NCI-H2227 (cell line): ENCODE data around the gene MAPKAP1.
"Not testable (repeated sequence)": the region's sequence is repeated elsewhere in the genome, so short reads cannot be mapped to it uniquely, and the experiment has no call there.

Experiments used
- DNase-seq: peaks from one replicate; lab custom pipeline; 2025; ENCODE audit not compliant: unreplicated experiment; lab: John Stamatoyannopoulos, UW

MAPKAP1 gene

DNA sequence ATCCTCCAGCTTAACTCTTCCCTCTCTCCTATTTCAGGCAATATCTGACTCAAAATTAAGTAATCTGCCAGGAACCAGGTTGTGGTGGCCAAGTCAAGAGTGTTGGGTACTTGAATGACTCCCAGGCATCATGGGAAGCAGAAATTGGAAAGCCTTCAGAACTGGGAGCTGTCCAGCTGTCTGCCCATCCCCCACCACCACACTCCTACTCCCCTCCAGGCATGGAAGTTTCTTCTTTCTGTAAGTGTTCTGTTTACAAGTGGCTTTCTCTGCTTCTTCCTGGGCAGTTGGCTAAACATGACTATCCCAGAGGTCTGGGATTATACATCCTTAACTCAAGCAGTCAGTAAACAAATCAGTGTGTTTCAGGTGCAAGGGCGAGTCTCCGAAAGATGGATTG is 25.6 kb upstream of the MAPKAP1 start:
- DNase-seq: no peak

DNA sequence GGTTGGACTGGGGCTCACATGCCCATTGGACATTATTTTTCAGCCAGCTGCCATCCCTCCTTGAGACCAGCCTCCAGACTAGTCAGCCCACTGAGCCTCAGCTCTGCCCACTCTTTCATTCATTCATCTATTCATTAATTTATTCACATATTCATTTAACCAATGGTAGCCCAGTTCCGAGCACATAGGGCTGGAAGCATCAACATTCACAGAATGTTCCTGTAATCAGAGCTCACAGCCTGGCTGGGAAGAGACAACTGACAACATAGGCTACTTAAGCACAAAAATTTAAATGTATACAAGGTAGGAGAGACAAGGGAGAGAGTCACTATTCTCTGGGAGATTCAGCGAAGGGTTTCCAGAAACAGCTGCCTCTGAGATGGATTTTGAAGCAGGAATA is 23.2 kb upstream of the MAPKAP1 start:
- DNase-seq: no peak

DNA sequence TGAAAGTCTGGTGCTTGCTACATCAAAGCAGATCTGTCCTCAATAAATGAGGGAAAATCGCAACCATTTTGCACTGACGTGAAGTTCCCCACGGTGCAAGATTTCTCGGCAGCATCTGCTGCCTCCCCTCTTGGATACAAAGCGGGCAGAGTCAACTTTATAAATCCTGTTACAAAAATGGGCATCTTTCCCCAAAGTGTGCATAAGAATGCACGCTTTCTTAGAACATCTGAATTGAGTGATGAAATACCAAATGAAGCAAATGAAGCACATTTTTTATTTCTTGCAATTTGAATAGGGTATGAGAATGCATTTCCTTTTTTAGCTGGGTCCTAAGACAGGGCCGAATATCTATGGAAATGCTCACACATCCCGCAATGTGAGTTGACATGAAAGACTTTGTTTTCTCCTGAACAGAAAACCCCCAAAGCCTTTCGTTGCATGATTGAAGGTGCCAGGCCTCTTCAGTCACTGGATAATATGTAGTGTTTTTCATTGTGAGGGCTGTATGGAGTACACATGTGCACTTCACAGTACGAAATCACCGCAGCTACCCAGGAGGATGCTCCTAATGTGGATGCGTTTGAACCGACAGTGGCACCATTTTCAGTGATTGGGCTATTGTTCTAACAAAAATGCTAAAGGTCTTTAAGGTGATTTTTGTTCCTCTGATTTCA is 19.6 kb upstream of the MAPKAP1 start:
- no peak for DNase-seq

DNA sequence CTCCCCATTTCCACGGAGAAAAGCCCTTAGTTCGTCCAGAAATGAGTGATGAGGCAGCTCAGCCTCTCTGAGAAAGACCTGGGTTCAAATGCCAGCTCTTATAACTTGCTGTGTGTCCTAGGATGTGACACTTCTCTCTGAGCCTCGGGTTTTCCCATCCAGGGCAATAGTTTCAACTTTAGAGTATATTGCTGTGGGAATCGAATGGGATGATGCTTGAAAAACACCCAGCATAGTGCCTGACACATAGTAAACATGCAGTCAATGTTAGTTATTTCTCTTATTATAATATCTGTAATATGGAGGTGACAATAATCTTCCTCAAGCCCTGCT is 430 bp upstream of the MAPKAP1 start:
- DNase-seq: no peak

DNA sequence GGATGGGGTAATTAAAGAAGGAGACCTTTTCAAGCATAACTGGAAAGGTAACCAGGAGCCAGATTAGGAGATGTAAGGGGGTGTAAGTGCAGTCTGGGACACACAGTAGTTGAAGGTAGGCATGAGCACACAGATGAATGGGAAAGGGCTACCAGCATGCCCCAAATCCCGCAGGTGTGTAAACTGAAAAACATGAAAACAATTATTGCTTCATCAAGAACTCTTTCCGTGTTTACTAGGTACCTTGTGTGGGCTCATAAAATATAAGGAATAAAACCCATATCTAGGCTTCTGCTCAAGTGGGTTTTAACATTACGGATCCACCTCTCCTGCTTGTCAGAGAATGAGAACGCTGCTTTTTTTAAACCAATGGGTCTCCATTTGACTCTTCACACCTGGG is 1.1 kb downstream of the MAPKAP1 start:
- no peak for DNase-seq

DNA sequence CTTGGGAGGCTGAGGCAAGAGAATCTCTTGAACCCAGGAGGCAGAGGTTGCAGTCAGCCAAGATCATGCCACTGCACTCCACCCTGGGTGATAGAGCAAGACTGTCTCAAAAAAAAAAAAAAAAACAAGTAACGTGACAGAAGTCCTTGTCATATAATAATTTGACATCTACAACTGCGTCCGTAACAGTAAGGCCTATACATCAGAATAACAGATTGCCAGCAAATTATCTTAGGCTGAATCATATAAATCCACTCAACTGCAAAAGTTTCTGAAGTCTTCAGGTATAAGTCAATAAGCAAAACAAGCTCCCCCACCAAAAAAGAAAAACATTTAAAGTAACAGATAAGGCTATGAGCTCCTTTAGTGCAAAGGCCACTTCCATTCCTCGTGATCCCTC is 3.3 kb downstream of the MAPKAP1 start:
- DNase-seq: no peak

DNA sequence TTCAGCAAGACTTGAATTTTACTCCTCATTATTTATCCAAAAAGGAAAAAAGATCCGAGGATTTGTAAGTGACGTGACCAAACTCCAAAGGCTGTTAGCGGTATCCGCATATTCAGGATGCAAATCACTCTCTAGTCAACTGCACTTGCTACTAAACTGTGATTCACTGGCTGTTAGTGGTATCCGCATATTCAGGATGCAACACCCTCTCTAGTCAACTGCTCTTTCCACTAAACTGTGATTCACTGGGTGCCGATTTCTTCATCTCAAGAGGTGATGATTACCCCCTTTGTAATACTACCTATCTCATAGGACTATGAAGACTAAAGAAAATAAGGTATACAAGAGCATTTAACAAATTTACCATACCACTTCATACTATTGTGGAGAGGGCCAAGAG is 5.7 kb downstream of the MAPKAP1 start:
- no peak for DNase-seq

DNA sequence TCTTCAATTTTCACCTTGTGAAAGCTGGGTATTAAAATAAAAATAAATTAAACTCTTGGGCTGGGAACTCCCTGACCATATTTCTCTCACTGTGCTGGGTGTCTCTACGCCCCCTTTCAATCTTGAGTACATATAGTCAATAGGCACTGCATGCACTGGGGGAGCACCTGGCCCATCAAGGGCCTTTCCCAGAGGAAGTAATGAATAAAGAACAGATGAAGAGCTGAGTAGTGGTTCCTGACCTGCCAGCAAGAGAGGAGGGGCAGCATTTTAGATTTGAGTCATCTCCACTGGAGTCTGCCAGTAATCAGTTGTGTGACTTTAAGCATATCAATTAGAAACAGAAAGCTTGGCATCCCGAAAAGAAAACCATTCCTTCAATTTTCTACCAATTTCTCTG is 6.2 kb downstream of the MAPKAP1 start:
- DNase-seq: no peak

DNA sequence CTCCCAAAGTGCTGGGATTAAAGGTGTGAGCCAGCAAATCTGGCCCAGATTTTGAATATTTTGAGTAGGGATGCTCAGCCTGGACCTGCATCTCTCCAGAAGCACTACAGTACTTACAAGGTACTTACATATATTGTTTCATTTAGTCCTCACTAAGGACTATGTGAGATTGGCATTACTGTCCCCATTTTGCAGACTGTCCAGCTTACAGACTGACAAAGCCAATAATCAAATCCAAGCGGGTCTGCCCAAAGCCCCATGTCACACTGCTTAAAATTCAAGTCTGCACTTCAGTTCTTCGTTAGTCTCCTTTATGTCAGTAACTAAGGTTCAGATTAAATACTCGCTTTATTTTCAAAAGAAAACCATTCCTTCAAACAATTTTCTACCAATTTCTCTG is 7.1 kb downstream of the MAPKAP1 start:
- no peak for DNase-seq

DNA sequence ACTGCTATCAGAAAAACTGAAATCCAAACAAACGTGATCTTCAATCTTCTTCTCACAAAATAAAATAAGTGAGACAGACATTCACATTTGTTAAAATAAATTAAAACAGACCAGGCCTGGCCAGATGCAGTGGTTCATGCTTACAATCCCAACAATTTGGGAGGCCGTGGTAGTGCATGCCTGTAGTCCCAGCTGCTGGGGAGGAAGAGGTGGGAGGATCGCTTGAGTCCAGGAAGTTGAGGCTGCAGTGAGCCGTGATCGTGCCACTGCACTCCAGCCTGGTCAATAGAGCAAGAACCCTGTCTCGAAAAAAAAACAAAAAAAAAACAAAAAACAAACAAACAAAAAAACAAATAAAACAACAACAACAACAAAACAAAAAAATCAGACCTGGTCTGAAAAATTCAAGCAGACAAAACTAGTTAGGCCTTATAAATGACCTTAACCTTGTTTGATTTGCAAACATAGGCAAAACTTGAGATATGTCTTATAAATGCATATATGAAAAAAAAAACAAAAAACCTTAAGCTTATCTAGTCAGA is 10.8 kb downstream of the MAPKAP1 start:
- DNase-seq: no peak

DNA sequence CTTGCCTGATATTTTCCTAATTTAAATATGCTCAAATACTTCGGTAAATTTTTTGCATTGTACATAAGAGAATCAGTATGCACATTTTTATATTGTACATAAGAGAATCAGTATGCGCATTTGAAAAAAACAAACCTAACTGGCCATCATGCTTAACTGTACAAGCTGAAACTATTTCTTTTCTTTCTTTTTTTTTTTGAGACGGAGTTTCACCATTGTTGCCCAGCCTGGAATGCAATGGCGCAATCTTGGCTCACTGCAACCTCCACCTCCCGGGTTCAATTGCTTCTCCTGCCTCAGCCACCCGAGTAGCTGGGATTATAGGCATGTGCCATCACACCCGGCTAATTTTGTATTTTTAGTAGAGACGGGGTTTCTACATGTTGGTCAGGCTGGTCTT is 11.5 kb downstream of the MAPKAP1 start:
- not testable (repeated sequence) for DNase-seq

DNA sequence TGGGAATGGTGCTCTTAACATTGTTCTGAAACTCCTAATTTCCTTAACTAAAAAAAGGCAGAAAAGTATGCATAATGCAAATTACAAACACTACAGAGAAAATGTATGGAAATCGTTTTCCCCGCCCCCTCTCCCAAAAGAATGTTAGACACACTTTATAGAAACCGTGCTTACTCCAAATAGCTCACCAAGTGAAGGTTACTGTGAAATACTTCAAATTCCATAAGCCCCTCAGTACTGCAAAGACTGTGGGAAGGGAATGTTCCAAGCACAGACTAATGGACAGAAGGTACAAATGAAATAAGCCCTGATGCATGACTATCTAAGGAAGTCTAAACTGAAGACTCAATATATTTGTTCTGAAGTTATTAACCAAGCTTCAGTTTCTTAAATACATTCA is 12.5 kb downstream of the MAPKAP1 start:
- no peak for DNase-seq

DNA sequence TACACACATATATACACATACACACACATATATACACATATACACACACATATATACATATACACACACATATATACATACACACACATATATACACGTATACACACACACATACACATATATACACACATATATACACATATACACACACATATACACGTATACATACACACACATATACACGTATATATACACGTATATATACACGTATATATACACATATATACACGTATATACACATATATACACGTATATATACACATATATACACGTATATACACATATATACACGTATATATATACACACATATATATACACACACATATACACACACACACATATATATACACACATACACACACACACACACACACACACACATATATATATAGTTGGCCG is 13.5 kb downstream of the MAPKAP1 start:
- not testable (repeated sequence) for DNase-seq

DNA sequence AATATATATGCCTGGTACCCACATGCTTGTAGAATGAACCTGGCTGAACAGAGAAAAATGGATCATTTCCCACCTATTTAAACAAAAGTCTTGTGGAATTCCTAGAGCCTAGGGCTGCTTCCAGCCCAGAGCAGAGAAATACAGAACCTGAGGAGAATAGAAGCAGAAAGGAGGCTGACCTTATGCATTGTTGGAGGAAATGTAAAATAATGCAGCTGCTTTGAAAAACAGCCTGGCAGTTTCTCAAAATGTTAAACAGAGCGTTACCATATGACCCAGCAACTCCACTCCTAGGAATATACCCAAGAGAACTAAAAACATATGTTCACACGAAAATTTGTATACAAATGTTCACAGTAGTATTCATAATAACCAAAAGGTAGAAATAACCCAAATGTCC is 15.1 kb downstream of the MAPKAP1 start:
- no peak for DNase-seq

DNA sequence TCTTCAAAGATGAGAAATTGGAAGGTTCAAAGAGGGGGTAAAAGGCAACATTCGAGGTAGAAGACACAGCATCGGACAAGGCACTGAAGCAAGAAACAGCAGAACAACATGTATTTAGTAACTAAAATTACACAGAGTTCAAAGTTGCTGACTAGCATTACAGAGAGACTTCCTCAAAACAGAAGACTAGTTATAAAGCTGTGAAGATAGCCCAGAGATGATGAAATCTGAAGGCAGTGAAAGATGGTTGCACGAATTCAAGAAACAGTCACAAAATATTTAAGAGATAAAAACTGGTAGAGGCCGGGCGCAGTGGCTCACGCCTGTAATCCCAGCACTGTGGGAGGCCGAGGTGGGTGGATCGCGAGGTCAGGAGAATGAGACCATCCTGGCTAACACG is 16.3 kb downstream of the MAPKAP1 start:
- no peak for DNase-seq

DNA sequence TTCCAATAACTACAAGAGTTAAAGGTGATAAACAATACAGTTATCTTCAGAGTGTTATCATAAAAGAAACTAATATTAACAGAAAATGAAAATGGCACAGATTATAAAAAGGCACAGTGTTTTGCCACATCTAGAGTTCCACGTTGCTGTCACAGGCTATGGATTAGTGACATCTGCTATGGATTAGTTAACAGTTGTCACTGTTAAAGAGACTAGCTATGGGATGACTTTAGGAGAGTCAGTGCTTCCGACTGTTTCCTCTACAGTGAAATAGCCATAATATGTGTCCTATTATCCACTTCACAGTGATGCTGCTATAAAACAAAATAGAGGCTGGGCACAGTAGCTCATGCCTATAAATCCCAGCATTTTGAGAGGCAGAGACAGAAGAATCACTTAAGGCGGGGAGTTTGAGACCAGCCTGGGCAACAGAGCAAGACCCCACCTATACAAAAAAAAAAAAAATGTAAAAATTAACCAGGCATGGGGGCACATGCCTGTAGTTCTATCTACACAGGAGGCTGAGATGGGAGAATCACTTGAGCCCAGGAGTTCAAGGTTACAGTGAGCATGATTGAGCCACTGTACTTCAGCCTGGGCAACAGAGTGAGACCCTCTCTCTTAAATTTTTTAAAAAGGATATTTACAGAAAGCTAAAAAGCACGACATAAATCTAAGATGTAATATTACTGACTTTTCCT is 19.7 kb downstream of the MAPKAP1 start:
- DNase-seq: no peak

DNA sequence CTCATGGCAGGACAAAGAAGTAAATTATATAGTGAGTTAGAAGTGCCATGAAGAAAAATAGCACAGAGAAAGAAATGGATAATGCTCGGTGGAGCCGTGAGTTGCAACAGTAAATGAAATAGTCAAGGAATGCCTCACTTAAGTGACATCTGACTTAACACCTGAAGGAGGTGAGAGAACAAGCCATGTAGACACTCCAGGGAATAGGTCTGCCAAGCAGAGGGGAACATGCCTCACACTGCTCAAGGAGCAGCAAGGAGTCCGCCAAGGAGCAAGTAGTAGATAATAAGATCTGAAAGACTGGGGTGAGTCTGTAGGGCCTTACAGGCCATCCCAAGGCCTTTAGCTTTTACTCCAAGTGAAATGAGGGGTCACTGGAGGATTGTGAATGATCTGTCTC is 21.8 kb downstream of the MAPKAP1 start:
- no peak for DNase-seq

DNA sequence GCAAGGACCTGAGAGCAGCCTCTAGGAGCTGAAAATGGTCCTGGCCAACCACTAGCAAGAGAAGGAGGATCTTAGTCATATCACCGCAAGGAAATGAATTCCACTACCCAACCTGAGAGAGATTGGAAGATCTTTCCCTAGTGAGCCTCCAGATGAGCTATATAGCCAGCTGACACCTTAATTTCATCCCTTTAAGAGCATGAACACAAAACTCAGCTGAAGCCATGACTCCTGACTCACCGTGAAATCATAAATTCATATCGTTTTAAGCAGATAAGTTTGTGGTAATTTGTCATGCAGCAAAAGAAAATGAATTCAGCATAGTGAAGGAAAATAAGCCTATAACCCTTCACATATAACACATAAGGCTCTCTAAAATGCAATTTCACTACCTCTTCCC is 23.5 kb downstream of the MAPKAP1 start:
- no peak for DNase-seq

DNA sequence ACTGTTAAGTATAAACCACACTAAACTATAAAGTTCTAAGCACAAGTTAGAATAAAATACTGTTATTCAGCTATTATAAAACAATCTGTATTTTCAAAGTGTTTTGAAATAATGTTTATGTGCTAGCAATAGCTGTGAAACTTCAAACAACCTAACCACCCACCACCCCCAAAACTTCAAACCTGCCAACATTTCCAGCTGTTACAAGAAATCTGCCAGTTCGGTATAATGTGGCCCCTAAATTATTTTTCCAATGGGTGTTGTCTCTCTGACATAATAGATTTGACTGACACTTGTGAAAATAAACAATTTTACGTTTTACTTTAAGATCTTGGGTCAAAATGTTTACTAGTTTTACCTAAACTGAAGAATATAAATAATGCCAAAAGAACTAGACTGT is 24.7 kb downstream of the MAPKAP1 start:
- no peak for DNase-seq

DNA sequence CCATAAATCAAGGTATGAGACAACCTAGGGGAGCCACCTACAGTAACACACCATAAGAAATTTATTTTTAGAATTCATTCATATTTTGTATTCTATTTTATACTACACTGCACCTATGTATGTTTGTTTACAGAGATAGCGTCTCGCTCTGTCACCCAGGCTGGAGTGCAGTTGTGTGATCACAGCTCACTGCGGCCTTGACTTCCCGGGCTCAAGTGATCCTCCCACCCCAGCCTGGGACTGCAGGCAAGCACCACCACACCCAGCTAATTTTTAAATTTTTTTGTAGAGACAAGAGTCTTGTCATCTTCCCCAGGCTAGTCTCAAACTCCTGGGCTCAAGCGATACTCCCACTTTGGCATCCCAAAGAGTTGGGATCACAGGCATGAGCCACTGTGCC is 25.4 kb downstream of the MAPKAP1 start:
- no peak for DNase-seq

DNA sequence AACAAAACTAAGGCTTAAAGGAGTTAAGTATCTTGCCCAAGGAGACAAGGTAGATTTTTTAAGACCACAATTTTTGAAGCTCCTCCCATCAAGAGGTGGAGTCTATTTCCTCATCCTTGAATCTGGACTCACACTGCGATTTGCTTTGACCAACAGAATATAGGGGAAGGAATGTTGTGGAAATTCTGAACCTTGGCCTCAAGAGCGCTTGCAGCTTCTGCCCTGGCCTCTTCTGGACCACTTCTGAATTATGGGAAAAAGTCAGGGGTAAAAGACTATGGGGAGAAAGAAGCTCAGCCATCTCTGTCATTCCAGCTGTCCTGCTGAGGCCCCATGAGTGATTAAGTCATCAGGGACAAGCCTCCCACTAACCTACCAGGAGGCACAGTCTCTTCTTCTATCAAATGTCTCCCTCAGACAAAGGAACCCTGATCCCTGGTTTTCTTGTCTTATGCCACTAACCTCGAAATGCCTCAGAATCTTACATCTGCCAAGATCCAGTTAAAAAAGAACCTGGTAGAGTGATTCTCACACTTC is 25.9 kb downstream of the MAPKAP1 start:
- DNase-seq: no peak

DNA sequence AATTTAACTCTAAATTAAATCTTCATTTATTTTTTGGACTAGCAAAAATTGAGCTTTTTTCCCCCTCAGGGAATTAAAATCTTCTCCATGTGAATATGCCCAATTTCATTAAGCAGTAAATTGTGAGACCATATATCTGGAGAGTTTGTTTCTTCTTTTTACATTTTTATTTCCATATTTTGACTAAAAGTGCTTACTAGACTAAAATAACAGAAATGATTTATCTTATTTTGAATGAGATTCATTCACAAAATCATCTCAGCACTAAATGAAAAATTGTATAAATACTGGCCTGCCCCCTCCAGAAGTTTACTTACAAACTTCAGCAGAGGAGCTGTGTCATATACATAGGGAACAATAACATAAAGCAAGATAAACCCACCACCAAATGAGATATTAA is 26.6 kb downstream of the MAPKAP1 start:
- DNase-seq: no peak
